Measurements from ENCODE around the gene FBXO10.
"Not testable (repeated sequence)": the region's sequence is repeated elsewhere in the genome, so short reads cannot be mapped to it uniquely, and the experiment has no call there.

Gene FBXO10

GRCh38 chr9:37508834-37509206 is 67.4 kb downstream of the FBXO10 start:
- no peak for DNase-seq

GRCh38 chr9:37508135-37508833 is 67.9 kb downstream of the FBXO10 start:
- no peak for DNase-seq

DNA sequence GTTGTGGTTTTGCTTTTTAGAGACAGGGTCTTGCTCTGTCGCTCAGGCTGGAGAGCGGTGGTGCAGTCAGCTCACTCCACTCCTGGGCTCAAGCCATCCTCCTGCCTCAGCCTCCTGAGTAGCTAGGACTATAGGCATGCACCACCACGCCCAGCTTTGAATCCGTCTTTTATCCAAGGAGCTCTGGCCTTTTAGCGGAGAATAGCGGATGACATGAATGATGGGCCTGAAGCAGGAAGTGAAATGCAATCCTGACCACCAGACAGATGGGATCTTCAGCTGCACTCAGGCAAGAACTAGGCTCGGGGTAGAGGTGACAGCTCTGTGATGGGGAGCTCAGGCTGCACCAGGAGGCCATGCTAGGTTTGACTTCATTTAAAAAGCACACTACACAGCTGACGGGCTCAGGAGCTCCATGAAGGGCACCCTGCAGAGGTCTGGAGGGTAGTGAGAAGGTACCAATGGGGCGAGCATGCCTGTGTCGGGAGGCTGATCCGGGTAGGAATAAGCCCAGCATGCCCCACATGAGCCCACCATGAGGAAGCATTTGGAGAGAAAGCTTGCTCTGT is 68.5 kb downstream of the FBXO10 start:
- no peak for DNase-seq

- no peak for DNase-seq
Measured at GRCh38 chr9:37504605-37505004, 71.6 kb downstream of the FBXO10 start.

- no peak for DNase-seq
Measured at GRCh38 chr9:37503736-37504135, 72.4 kb downstream of the FBXO10 start.

DNA sequence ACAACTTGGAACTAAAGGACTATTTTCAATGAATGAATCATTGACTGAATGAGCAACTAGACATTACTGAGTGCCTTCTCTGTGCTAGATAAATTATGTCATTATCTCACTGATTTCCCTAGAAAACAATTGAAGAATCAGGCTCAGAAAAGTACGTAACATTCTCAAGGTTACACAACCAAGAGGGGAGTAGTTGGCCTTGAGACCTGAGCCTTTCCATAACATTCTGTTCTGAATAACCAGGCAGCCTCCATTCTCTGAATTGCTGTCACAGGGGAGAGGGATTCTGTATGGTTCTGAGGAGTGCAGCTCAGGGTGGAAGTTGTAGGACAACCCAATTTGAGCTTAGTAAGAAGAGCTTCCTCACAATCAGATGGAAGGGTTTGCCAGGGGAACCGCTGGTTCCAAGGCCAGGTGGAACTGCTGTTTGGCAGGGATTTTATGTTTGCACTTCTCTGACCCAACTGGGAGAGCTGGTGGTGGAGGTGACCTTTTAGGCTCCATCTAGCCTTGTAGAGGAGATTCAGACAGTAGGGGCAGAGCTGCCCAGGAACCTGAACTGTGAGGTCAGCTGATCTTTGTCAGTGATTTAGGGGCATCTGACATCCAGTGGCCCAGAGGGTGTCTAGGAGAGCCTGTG is 74.1 kb downstream of the FBXO10 start:
- DNase-seq = no peak

DNA sequence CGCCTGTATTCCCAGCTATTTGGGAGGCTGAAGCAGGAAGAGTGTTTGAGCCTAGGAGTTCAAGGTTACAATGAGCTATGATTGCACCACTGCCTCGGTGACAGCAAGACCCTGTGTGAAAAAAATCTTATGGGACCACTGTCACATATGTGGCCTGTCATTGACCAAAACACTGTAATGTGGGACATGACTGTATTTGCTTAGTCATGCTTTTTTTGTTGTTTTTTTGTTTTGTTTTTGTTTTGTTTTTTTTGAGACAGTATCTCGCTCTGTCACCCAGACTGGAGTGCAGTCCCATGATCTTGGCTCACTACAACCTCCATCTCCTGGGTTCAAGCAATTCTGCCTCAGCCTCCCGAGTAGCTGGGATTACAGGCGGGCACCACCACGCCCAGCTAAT is 76.9 kb downstream of the FBXO10 start:
- DNase-seq = no peak

- no peak for DNase-seq
Measured at GRCh38 chr9:37498457-37498856, 77.7 kb downstream of the FBXO10 start.

GRCh38 chr9:37497320-37497719 is 78.9 kb downstream of the FBXO10 start:
- DNase-seq = no peak

DNA sequence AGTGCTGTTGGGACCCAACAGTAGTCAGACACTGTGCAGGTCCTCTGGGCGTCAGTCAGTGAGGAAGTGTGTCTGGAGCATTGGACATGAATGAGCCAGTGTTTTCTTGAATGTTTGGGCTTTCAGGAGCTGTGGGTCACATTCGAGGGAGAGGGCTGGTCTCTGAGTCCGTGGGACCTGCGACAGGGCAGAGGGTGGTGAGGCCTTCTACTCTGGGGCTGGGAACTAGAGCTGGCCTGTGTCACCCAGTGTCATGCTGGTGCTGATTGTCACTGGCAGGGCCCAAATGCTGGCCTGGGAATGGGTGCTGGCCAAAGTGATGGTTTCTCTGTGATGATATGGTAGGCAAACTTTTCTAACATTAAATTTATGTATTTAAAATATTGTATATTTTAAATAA is 80.2 kb downstream of the FBXO10 start:
- DNase-seq = no peak

- DNase-seq = no peak
Measured at GRCh38 chr9:37495571-37495970, 80.6 kb downstream of the FBXO10 start.

DNA sequence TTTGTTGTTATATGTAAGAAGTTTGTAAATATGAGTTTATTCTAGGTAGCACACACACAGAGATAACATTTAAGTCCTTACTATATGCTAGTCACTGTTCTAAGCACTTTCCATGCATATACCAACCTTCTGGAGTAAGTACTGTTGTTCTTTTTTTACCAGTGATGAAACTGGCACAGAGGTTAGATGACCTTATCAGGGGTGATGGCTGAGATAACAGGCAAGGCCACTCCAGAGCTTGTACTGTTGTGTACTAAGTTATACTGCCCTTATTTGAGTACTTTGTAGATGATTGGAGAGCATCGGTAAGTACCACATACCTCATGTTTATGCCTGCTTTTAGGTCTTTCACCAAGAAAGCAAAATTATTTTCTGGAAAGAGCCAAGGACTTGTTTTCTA is 84.2 kb downstream of the FBXO10 start:
- DNase-seq = no peak

GRCh38 chr9:37486616-37487548 is 89.3 kb downstream of the FBXO10 start:
- DNase-seq = no peak

GRCh38 chr9:37486256-37486615 is 89.9 kb downstream of the FBXO10 start:
- no peak for DNase-seq

DNA sequence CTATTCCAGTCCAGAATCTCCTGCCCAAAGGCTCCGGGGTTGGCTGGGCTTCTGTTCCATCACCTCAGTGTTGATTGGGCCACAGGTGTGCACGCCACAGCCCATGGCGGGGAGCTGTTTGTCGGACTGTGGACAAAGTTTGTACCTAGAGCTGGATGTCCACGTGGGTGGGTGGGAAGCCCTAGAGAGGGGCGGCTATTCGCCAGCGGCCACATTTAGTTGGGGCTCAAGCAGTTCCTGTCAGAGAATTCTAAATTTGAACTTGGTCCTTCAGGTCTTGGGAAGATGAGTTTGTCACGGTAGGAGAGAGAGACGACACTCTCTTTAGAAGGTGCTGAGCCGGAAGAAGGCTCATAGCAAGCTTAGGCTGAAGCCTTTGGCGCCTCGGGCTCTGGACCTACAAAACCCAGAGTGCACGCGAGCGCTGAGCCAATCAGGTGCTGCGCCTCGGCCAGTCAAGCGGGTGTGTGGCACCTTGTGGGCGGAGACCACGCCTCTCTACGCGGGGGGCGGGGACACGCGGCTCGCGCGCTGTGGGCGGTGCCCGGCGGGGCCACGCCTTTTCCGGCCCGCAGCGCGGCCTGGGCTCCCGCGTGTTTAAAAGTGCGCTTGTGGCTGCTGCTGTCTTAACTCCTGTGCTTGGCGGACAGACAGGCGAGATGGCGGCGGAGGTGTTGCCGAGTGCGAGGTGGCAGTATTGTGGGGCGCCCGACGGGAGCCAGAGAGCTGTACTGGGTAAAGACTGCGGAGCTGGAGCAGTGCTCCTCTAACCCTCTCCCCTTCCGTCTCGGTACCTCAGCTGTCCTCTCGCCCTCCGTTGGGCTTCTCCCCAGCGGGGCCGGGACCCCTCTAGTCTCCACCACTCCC is 90.6 kb downstream of the FBXO10 start, which contains the start of gene POLR1E:
TSS of gene POLR1E (plus strand) at position 560 of the 867 bp plus-strand sequence. CDS start at position 660, 100 bp downstream.
- peak; percentile 96 for DNase-seq

DNA sequence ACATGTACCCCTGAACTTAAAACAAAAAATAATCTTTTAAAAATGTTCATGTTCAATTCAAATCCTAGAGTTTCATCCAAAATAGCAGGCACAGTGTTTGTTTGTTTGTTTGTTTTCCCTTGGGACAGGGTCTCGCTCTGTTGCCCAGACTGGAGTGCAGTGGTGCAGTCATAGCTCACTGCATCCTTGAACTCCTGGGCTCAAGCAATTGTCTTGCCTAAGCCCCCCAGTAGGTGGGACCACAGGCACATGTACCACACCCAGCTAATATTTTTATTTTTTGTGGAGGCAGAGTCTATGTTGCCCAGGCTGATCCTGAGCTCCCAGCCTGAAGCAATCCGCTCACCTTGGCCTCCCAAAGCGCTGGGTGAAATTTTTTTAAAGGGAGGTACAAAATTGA is 95.4 kb downstream of the FBXO10 start:
- DNase-seq = no peak

DNA sequence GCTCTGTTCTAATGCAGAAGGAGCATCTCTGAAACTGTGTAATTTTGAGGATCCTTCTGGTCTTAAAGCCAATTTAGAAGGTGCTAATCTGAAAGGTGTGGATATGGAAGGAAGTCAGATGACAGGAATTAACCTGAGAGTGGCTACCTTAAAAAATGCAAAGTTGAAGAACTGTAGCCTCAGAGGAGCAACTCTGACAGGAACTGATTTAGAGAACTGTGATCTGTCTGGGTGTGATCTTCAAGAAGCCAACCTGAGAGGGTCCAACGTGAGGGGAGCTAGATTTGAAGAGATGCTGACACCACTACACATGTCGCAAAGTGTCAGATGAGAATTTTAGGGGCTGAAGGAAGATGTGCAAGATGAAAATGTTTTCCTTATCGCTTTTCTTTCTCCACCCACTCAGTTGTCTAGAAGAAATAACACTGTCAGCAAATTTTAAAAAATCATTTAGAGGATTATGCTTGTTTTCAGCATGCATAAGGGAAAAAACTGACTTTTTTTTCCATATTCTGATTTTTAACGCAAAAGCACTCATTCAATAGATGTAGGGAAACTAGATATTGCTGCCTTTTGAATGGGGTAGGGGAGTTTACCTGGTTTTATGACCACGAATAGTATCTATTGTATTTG is 98.1 kb downstream of the FBXO10 start:
- not testable (repeated sequence) for DNase-seq

DNA sequence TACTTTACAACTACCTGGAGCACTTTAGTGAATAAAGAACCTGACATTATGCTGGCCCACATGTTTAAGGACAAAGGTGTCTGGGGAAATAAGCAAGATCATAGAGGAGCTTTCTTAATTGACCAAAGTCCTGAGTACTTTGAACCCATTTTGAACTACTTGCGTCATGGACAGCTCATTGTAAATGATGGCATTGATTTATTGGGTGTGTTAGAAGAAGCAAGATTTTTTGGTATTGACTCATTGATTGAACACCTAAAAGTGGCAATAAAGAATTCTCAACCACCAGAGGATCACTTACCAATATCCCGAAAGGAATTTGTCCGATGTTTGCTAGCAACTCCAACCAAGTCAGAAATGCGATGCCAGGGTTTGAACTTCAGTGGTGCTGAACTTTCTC is 98.7 kb downstream of the FBXO10 start:
- DNase-seq = not testable (repeated sequence)

GRCh38 chr9:37476930-37477329 is 99.2 kb downstream of the FBXO10 start:
- DNase-seq = no peak

GRCh38 chr9:37474438-37474837 is 101.7 kb downstream of the FBXO10 start:
- no peak for DNase-seq

DNA sequence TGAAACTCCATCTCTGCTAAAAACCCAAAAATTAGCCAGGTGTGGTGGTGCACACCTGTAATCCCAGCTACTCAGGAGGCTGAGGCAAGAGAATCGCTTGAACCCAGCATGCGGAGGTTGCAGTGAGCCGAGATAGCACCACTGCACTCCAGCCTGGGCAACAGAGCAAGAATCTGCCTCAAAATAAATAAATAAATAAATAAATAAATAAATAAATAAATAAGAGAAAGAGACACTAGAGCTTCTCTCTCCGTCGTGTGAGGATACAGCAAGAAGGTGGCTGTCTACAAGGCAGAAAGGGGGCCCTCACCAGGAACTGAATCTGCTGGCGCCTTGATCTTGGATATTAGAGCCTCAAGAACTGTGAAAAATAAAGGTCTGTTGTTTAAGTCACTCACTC is 102.2 kb downstream of the FBXO10 start:
- not testable (repeated sequence) for DNase-seq
